Endothelial cell (in vitro differentiated cells): ENCODE results near the gene NSUN7. TPM values are rescaled to one million over a fixed set of nuclear protein-coding genes. Genes with fewer than 3 reads are reported as not detected.
A peak's percentile ranks its signal among the peaks of the same experiment; 100 is the strongest.
"Not testable (repeated sequence)": the region's sequence is repeated elsewhere in the genome, so short reads cannot be mapped to it uniquely, and the experiment has no call there.

ENCODE experiments used
- DNase-seq: peaks from one replicate; pipeline ENCODE4 v3.0.0; 2021; ENCODE audit warnings: low spot score
- H3K27ac Mint-ChIP-seq: one replicate; pipeline ENCODE4 v1.8.0; 2021; ENCODE audit warnings: mixed read lengths, inconsistent platforms; ENCODE audit not compliant: unreplicated experiment
- H3K27me3 Mint-ChIP-seq: one replicate; pipeline ENCODE4 v1.8.0; 2021; ENCODE audit warnings: mild to moderate bottlenecking, moderate library complexity, mixed read lengths, inconsistent platforms; ENCODE audit not compliant: unreplicated experiment
- H3K36me3 Mint-ChIP-seq: one replicate; pipeline ENCODE4 v1.8.0; 2021; ENCODE audit warnings: mild to moderate bottlenecking, low read depth, mixed read lengths, inconsistent platforms; ENCODE audit not compliant: unreplicated experiment
- H3K4me1 Mint-ChIP-seq: one replicate; pipeline ENCODE4 v1.8.0; 2021; ENCODE audit warnings: mild to moderate bottlenecking, mixed read lengths, inconsistent platforms; ENCODE audit not compliant: unreplicated experiment
- H3K4me3 Mint-ChIP-seq: one replicate; pipeline ENCODE4 v1.8.0; 2021; ENCODE audit warnings: mild to moderate bottlenecking, mixed read lengths, inconsistent platforms; ENCODE audit not compliant: unreplicated experiment
- H3K9me3 Mint-ChIP-seq: one replicate; pipeline ENCODE4 v1.8.0; 2021; ENCODE audit warnings: mixed read lengths, inconsistent platforms; ENCODE audit not compliant: unreplicated experiment
- CTCF ChIP-seq: fragments of 200-600 bp; sonication (generic); IDR thresholded peaks from one replicate; pipeline ENCODE4 v1.5.0; 2021; ENCODE audit warnings: antibody characterized with exemption; ENCODE audit not compliant: unreplicated experiment
- total RNA-seq: library from RNA; stranded (reverse); fragmentation: NEBNext Ultra II Directional; extraction: Animal tissue kit (Norgen Biotek cat#: 25700); gene quantifications from one replicate; pipeline ENCODE4 v1.2.1, GENCODE V29; 2021; ENCODE audit not compliant: unreplicated experiment

The NSUN7 gene
- total RNA-seq, 1 donor from 2014 or later, result 8.5 TPM

GRCh38 chr4:40804598-40804997, 54.8 kb downstream of the NSUN7 start:
- no peak for DNase-seq
- no peak overlapping the region for H3K4me3 Mint-ChIP-seq
- no peaks in the 10 kb centered on the region for H3K27me3 Mint-ChIP-seq
- no peak overlapping the region for H3K27ac Mint-ChIP-seq
- H3K36me3 Mint-ChIP-seq, result no peaks in the 10 kb centered on the region
- peaks cover 12% of the 10 kb centered on the region for H3K4me1 Mint-ChIP-seq
- TF ChIP-seq CTCF, result no peak
- H3K9me3 Mint-ChIP-seq, result no peaks in the 10 kb centered on the region

- Mint-ChIP-seq H3K4me3 (no peak overlapping the region), H3K27ac (peak overlapping the region; percentile 43), H3K9me3 (no peaks in the 10 kb centered on the region), H3K36me3 (no peaks in the 10 kb centered on the region), H3K27me3 (no peaks in the 10 kb centered on the region), H3K4me1 (peaks cover 23% of the 10 kb centered on the region)
- DNase-seq, result no peak
- no peak for TF ChIP-seq CTCF
These were observed 59.2 kb downstream of the NSUN7 start for GRCh38 chr4:40808926-40809457.

GRCh38 chr4:40811956-40812355, 62.2 kb downstream of the NSUN7 start:
- no peak overlapping the region for H3K4me3 Mint-ChIP-seq
- H3K36me3 Mint-ChIP-seq, result peaks cover 11% of the 10 kb centered on the region
- H3K27me3 Mint-ChIP-seq, result no peaks in the 10 kb centered on the region
- no peak for TF ChIP-seq CTCF
- DNase-seq, result no peak
- peak overlapping the region; percentile 79 for H3K27ac Mint-ChIP-seq
- H3K9me3 Mint-ChIP-seq, result no peaks in the 10 kb centered on the region
- peaks cover 22% of the 10 kb centered on the region for H3K4me1 Mint-ChIP-seq

- no peak for TF ChIP-seq CTCF
- H3K9me3 Mint-ChIP-seq, result no peaks in the 10 kb centered on the region
- peaks cover 20% of the 10 kb centered on the region for H3K4me1 Mint-ChIP-seq
- peaks cover 11% of the 10 kb centered on the region for H3K36me3 Mint-ChIP-seq
- DNase-seq, result no peak
- H3K27me3 Mint-ChIP-seq, result no peaks in the 10 kb centered on the region
- H3K27ac Mint-ChIP-seq, result peak overlapping the region; percentile 79
- H3K4me3 Mint-ChIP-seq, result no peak overlapping the region
These were observed 62.6 kb downstream of the NSUN7 start for GRCh38 chr4:40812386-40812785.

- Mint-ChIP-seq H3K27me3 (no peaks in the 10 kb centered on the region), H3K27ac (peak overlapping the region; percentile 79), H3K9me3 (no peaks in the 10 kb centered on the region), H3K4me3 (no peak overlapping the region), H3K4me1 (peaks cover 20% of the 10 kb centered on the region), H3K36me3 (peaks cover 14% of the 10 kb centered on the region)
- DNase-seq, result no peak
- no peak for TF ChIP-seq CTCF
These were observed 63.1 kb downstream of the NSUN7 start for GRCh38 chr4:40812856-40813255.

GRCh38 chr4:40817157-40817556, 67.4 kb downstream of the NSUN7 start:
- not testable (repeated sequence) for H3K27ac Mint-ChIP-seq, H3K4me3 Mint-ChIP-seq, H3K27me3 Mint-ChIP-seq, H3K9me3 Mint-ChIP-seq, H3K4me1 Mint-ChIP-seq, DNase-seq
- H3K36me3 Mint-ChIP-seq, result peaks cover 40% of the 10 kb centered on the region
